GM10248 (cell line): Measurements from ENCODE around the gene KRT35.

Experiments used
- CTCF ChIA-PET: fragments of 300-600 bp; sonication (Branson Sonifier 250); formaldehyde crosslinking; extraction: SDS; loops from one replicate; lab custom pipeline; 2021; ENCODE audit warnings: antibody characterized with exemption; lab: Yijun Ruan, JAX
- POLR2A ChIA-PET: fragments of 350-650 bp; sonication (Branson Sonifier 250); formaldehyde crosslinking; extraction: SDS; loops from one replicate; lab custom pipeline; 2020; ENCODE audit warnings: antibody characterized with exemption; lab: Yijun Ruan, JAX
- DNase-seq: peaks from one replicate; pipeline ENCODE4 v3.0.0; 2012; ENCODE audit errors: extremely low spot score
- CTCF ChIP-seq: IDR thresholded peaks from 2 replicates; pipeline ENCODE4 v1.5.1; 2012; ENCODE audit warnings: mild to moderate bottlenecking, low read depth; ENCODE audit errors: extremely low read depth, missing control alignments, control extremely low read depth

KRT35 gene

GRCh38 chr17:41505809-41506767 lies 25.1 kb upstream of the KRT35 start:
- DNase-seq = no peak
- CTCF ChIA-PET = interaction anchor here (0.9 to 1.1 kb wide), 2 partner anchors 44 to 161 kb away, joined by 3 to 4 read pairs; no protein-coding TSS in a partner anchor
- TF ChIP-seq CTCF = no peak
- POLR2A ChIA-PET = no interaction called here

GRCh38 chr17:41505007-41505808 lies 24.3 kb upstream of the KRT35 start, which contains the start of gene KRT13:
Gene KRT13, minus strand, starts transcription at chr17:41505612. Its CDS starts 62 bp downstream, at chr17:41505550.
- CTCF ChIA-PET = interaction anchor here (0.9 kb wide), 1 partner anchor 162 kb away, joined by 3 read pairs; no protein-coding TSS in a partner anchor
- POLR2A ChIA-PET = no interaction called here
- TF ChIP-seq CTCF = no peak
- no peak for DNase-seq

- POLR2A ChIA-PET = no interaction called here
- no peak for TF ChIP-seq CTCF
- CTCF ChIA-PET = no interaction called here
- no peak for DNase-seq
Measured at GRCh38 chr17:41504246-41504977, 23.5 kb upstream of the KRT35 start.

- TF ChIP-seq CTCF = no peak
- no peak for DNase-seq
- POLR2A ChIA-PET = no interaction called here
- CTCF ChIA-PET = no interaction called here
Measured at GRCh38 chr17:41503202-41503601, 22.3 kb upstream of the KRT35 start.

- CTCF ChIA-PET = no interaction called here
Measured at GRCh38 chr17:41500131-41500911, 19.4 kb upstream of the KRT35 start.

More at GRCh38 chr17:41500131-41500911, 19.4 kb upstream of the KRT35 start:
- DNase-seq = no peak
- POLR2A ChIA-PET = no interaction called here
- TF ChIP-seq CTCF = no peak
